H1 (cell line): ENCODE measurements around the gene MPLKIP. TPM values are rescaled to one million over a fixed set of nuclear protein-coding genes. Genes with fewer than 3 reads are reported as not detected.

Source experiments
- CTCF ChIA-PET: fragments of 300-600 bp; sonication (Branson Sonifier 250); formaldehyde crosslinking; loops from one replicate; lab custom pipeline; 2021; ENCODE audit not compliant: partially characterized antibody; lab: Charles Lee
- POLR2A ChIA-PET: fragments of 300-600 bp; sonication (Branson Sonifier 250); formaldehyde crosslinking; loops from one replicate; lab custom pipeline; 2021; ENCODE audit warnings: inconsistent platforms; ENCODE audit not compliant: partially characterized antibody; lab: Charles Lee
- DNase-seq, 2 experiments: peaks; one replicate each; pipeline versions ENCODE4 v3.0.0 to v3.0.0-alpha.2; 2010 to 2022; ENCODE audit warnings: low spot score in 2 of 2, low read depth in 1 of 2, mixed read lengths in 1 of 2
- FAIRE-seq: peaks from 2 replicates; lab custom pipeline; 2011; peaks lifted over from hg19 to GRCh38; lab: Jason Lieb, UNC
- H2AFZ ChIP-seq: 2 replicates; pipeline ENCODE4 v1.8.1; 2012; ENCODE audit warnings: low read length, inconsistent platforms
- H2AK5ac ChIP-seq: 2 replicates; pipeline ENCODE4 v1.6.1; 2013; ENCODE audit warnings: low read depth, low read length
- H2BK120ac ChIP-seq: replicated peaks from 2 replicates; pipeline ENCODE3; 2013; ENCODE audit warnings: low read depth, low read length, inconsistent platforms
- H2BK12ac ChIP-seq: 2 replicates; pipeline ENCODE4 v1.6.1; 2013; ENCODE audit warnings: low read depth, low read length
- H2BK15ac ChIP-seq: 2 replicates; pipeline ENCODE4 v1.6.1; 2013; ENCODE audit warnings: low read length
- H2BK20ac ChIP-seq: 2 replicates; pipeline ENCODE4 v1.6.1; 2013; ENCODE audit warnings: low read length
- H2BK5ac ChIP-seq: 2 replicates; pipeline ENCODE4 v1.6.1; 2013; ENCODE audit warnings: low read depth, low read length
- H3K14ac ChIP-seq: 2 replicates; pipeline ENCODE4 v1.6.1; 2013; ENCODE audit warnings: inconsistent platforms; ENCODE audit not compliant: insufficient read length
- H3K18ac ChIP-seq: 2 replicates; pipeline ENCODE4 v1.6.1; 2013; ENCODE audit warnings: low read length; ENCODE audit errors: extremely low read depth
- H3K23ac ChIP-seq: 2 replicates; pipeline ENCODE4 v1.6.1; 2013; ENCODE audit warnings: inconsistent platforms; ENCODE audit not compliant: insufficient read length
- H3K23me2 ChIP-seq: 2 replicates; pipeline ENCODE4 v1.6.1; 2013; ENCODE audit warnings: low read depth, low read length
- H3K27ac ChIP-seq: 2 replicates; pipeline ENCODE4 v1.6.1; 2011; ENCODE audit warnings: low read depth, low read length, inconsistent platforms
- H3K27me3 ChIP-seq, 4 experiments: replicated peaks in 1 of 4; 1 replicate in 1 of 4; 2 replicates in 3 of 4; pipeline versions ENCODE4 v1.6.1 to v1.8.1; 2011 to 2013; ENCODE audit warnings: low read length in 3 of 4, mild to moderate bottlenecking in 3 of 4, inconsistent platforms in 2 of 4, mixed read lengths in 2 of 4, moderate library complexity in 1 of 4; ENCODE audit not compliant: control insufficient read depth in 3 of 4, insufficient read depth in 3 of 4; ENCODE audit errors: extremely low read depth in 1 of 4
- H3K36me3 ChIP-seq, 4 experiments: 2 replicates each; pipeline versions ENCODE4 v1.6.1 to v1.8.1; 2011 to 2013; ENCODE audit warnings: mild to moderate bottlenecking in 4 of 4, low read length in 3 of 4, moderate library complexity in 2 of 4, control low read depth in 1 of 4, inconsistent platforms in 1 of 4; ENCODE audit not compliant: insufficient read depth in 4 of 4, control insufficient read depth in 2 of 4
- H3K4ac ChIP-seq: replicated peaks from 2 replicates; pipeline ENCODE3; 2013; ENCODE audit warnings: low read length, low read depth, mixed read lengths, inconsistent platforms; ENCODE audit not compliant: insufficient read length
- H3K4me1 ChIP-seq, 4 experiments: replicated peaks in 1 of 4; 1 replicate in 1 of 4; 2 replicates in 3 of 4; pipeline versions ENCODE4 v1.6.1 to v1.8.1; 2011 to 2013; ENCODE audit warnings: low read length in 3 of 4, inconsistent platforms in 2 of 4, mixed read lengths in 1 of 4; ENCODE audit not compliant: insufficient read depth in 4 of 4, control insufficient read depth in 3 of 4
- H3K4me2 ChIP-seq, 2 experiments: 2 replicates each; pipeline versions ENCODE4 v1.6.1 to v1.8.1; 2011 to 2013; ENCODE audit warnings: low read depth in 2 of 2, low read length in 2 of 2, control low read depth in 1 of 2, inconsistent platforms in 1 of 2, mild to moderate bottlenecking in 1 of 2; ENCODE audit not compliant: insufficient read depth in 1 of 2
- H3K4me3 ChIP-seq, 4 experiments: fragments of 200-600, 300-600 bp in 1 of 4; sonication (generic), shearing (Covaris generic), sonication (Bioruptor Twin) in 1 of 4; 2 replicates each; pipeline versions ENCODE4 v1.5.1 to v1.8.1; 2011 to 2016; ENCODE audit warnings: low read length in 4 of 4, low read depth in 3 of 4, control low read depth in 2 of 4, inconsistent platforms in 2 of 4, mild to moderate bottlenecking in 2 of 4, mixed read lengths in 1 of 4, moderate library complexity in 1 of 4; ENCODE audit not compliant: insufficient read depth in 2 of 4; ENCODE audit errors: extremely low read depth in 1 of 4
- H3K56ac ChIP-seq: replicated peaks from 2 replicates; pipeline ENCODE3; 2013; ENCODE audit warnings: low read depth, mild to moderate bottlenecking, mixed read lengths, low read length, inconsistent platforms; ENCODE audit not compliant: insufficient read length
- H3K79me1 ChIP-seq: 2 replicates; pipeline ENCODE4 v1.6.1; 2013; ENCODE audit warnings: low read depth, low read length, control low read depth
- H3K79me2 ChIP-seq, 2 experiments: 2 replicates each; pipeline versions ENCODE4 v1.6.1 to v1.8.1; 2012 to 2013; ENCODE audit warnings: low read length in 2 of 2, mild to moderate bottlenecking in 2 of 2, inconsistent platforms in 1 of 2; ENCODE audit not compliant: insufficient read depth in 2 of 2, control insufficient read depth in 1 of 2
- H3K9ac ChIP-seq, 4 experiments: replicated peaks in 1 of 4; 1 replicate in 1 of 4; 2 replicates in 3 of 4; pipeline versions ENCODE4 v1.6.1 to v1.8.1; 2011 to 2013; ENCODE audit warnings: low read depth in 3 of 4, low read length in 3 of 4, control low read depth in 2 of 4, mild to moderate bottlenecking in 2 of 4, moderate library complexity in 2 of 4, inconsistent platforms in 1 of 4; ENCODE audit errors: extremely low read depth in 1 of 4
- H3K9me3 ChIP-seq, 2 experiments: 2 replicates each; pipeline versions ENCODE4 v1.6.1 to v1.8.1; 2012 to 2013; ENCODE audit warnings: mild to moderate bottlenecking in 2 of 2, moderate library complexity in 2 of 2, control low read depth in 1 of 2, inconsistent platforms in 1 of 2, low read depth in 1 of 2, low read length in 1 of 2, mixed read lengths in 1 of 2; ENCODE audit not compliant: insufficient read depth in 2 of 2
- H4K20me1 ChIP-seq, 2 experiments: replicated peaks in 1 of 2; 2 replicates each; pipeline versions ENCODE3 to v1.8.1; 2011 to 2013; ENCODE audit warnings: inconsistent platforms in 2 of 2, low read length in 2 of 2, mild to moderate bottlenecking in 1 of 2; ENCODE audit not compliant: insufficient read depth in 2 of 2, control insufficient read depth in 1 of 2
- H4K5ac ChIP-seq: 2 replicates; pipeline ENCODE4 v1.6.1; 2013; ENCODE audit warnings: low read length, low read depth, mixed read lengths, inconsistent platforms; ENCODE audit not compliant: insufficient read length
- H4K8ac ChIP-seq: 2 replicates; pipeline ENCODE4 v1.8.0; 2013; ENCODE audit warnings: mild to moderate bottlenecking, moderate library complexity, low read length, inconsistent platforms; ENCODE audit not compliant: insufficient read depth; ENCODE audit errors: extremely low read depth
- H4K91ac ChIP-seq: replicated peaks from 2 replicates; pipeline ENCODE3; 2013; ENCODE audit warnings: low read length, mixed read lengths, inconsistent platforms; ENCODE audit not compliant: insufficient read length
- PHF8 ChIP-seq: fragments of 200-600 bp; sonication (generic); conservative IDR thresholded peaks from 2 replicates; pipeline ENCODE4 v1.7.1; 2012; ENCODE audit warnings: low read depth, mild to moderate bottlenecking, inconsistent platforms, low read length, moderate library complexity
- WGBS, 2 experiments: shearing (Covaris generic) in 1 of 2; methylation state at CpG; one replicate each; pipeline versions ENCODE4 v1.1.6 to v1.1.7; 2013 to 2015; ENCODE audit warnings: low lambda C conversion rate in 2 of 2, mixed read lengths in 2 of 2, inconsistent platforms in 1 of 2, low coverage in 1 of 2, missing lambda C conversion rate in 1 of 2; ENCODE audit not compliant: insufficient replicate concordance in 2 of 2, insufficient coverage in 1 of 2, insufficient read length in 1 of 2; ENCODE audit errors: extremely low coverage in 1 of 2, missing lambda C conversion rate in 1 of 2; 5-methylcytosine and 5-hydroxymethylcytosine counted together
- polyA plus RNA-seq, 7 experiments: library from polyadenylated mRNA; depleted of rRNA in 3 of 7; stranded (reverse) in 5 of 7; unstranded in 2 of 7; fragments of >200 nt in 5 of 7; fragments of 200-250 nt in 2 of 7; gene quantifications; 1 replicate in 5 of 7; 2 replicates in 1 of 7; 4 replicates in 1 of 7; pipeline versions ENCODE4 v1.2.1 to v1.2.3, GENCODE V29; 2011 to 2013; ENCODE audit warnings: missing spikeins in 2 of 7, mixed read lengths in 2 of 7
- total RNA-seq: library from RNA; stranded (reverse); fragmentation: NEBNext Ultra II Directional; extraction: Animal tissue kit (Norgen Biotek cat#: 25700); gene quantifications from 2 replicates; pipeline ENCODE4 v1.2.1, GENCODE V29; 2021

The MPLKIP gene
- total and polyA plus RNA-seq, 2 of the 8 experiments (the other 6 are each of a cell fraction or from before 2014, with no cell fraction given): 57.2 to 73.4 TPM

GRCh38 chr7:40120020-40120419, 14.4 kb downstream of the MPLKIP start:
- H4K8ac ChIP-seq: no peak overlapping the region
- no peaks in the 10 kb centered on the region for H3K4me1 ChIP-seq
- H2BK20ac ChIP-seq: no peak overlapping the region
- H3K9me3 ChIP-seq: no peaks in the 10 kb centered on the region
- ChIA-PET CTCF (interaction anchor here (0.5 kb wide), 1 partner anchor 128 kb away, joined by 3 read pairs; no protein-coding TSS in a partner anchor), POLR2A (no interaction called here)
- H3K4ac ChIP-seq: no peak overlapping the region
- no peak overlapping the region for H2AK5ac ChIP-seq
- 82% methylated on average over 5 of the region's 5 CpGs; no CpG with 5 or more reads in 1 of the 2 experiments for WGBS, 2 experiments
- no peak overlapping the region for H3K4me2 ChIP-seq
- no peak overlapping the region for H2BK15ac ChIP-seq
- H3K56ac ChIP-seq: no peak overlapping the region
- no peak overlapping the region for H2BK12ac ChIP-seq
- H4K91ac ChIP-seq: no peak overlapping the region
- H3K27ac ChIP-seq: no peak overlapping the region
- H3K36me3 ChIP-seq: no peaks in the 10 kb centered on the region
- FAIRE-seq (no peak), DNase-seq (no peak)
- no peak overlapping the region for H4K5ac ChIP-seq
- no peak overlapping the region for H3K4me3 ChIP-seq
- H3K18ac ChIP-seq: no peak overlapping the region
- no peak overlapping the region for H2BK5ac ChIP-seq
- H2BK120ac ChIP-seq: no peak overlapping the region
- H3K9ac ChIP-seq: no peak overlapping the region
- H3K79me1 ChIP-seq: no peaks in the 10 kb centered on the region
- H3K23ac ChIP-seq: no peak overlapping the region
- H2AFZ ChIP-seq: no peak overlapping the region
- H3K27me3 ChIP-seq: no peaks in the 10 kb centered on the region
- H3K14ac ChIP-seq: no peak overlapping the region
- peaks cover 0 to 2% of the 10 kb centered on the region in 2 experiments for H4K20me1 ChIP-seq
- no peaks in the 10 kb centered on the region for H3K79me2 ChIP-seq
- H3K23me2 ChIP-seq: no peaks in the 10 kb centered on the region
- no peak for TF ChIP-seq PHF8
